ENCODE results near the gene KCNMB2.

GRCh38 chr3:178785961-178786360, 249.7 kb downstream of the KCNMB2 start:
- no peak for TF ChIP-seq SUZ12 (IDR thresholded peaks at IDR 0.05; ENCODE audit: extremely low read depth, insufficient read depth, insufficient read length)
- no peak for TF ChIP-seq YY1 (IDR thresholded peaks at IDR 0.05; ENCODE audit: insufficient read depth, insufficient read length)
- no peak for TF ChIP-seq ZNF274 (IDR thresholded peaks at IDR 0.05; ENCODE audit: low read depth, low read length)

Measured in NT2/D1 (cell line).